B cell (primary cell): ENCODE measurements around the gene PACRG.

Source experiments
- EZH2 ChIP-seq: IDR thresholded peaks from 2 replicates; pipeline ENCODE4 v1.6.1; 2012; ENCODE audit warnings: borderline replicate concordance, low read depth, mild to moderate bottlenecking, moderate library complexity, low read length; ENCODE audit not compliant: insufficient read depth, poor library complexity, severe bottlenecking
- TF ChIP-seq, protein P1 (sequence below): fragments of 200-600 bp; IDR thresholded peaks from one replicate; pipeline ENCODE4 v1.8.0; 2022; ENCODE audit warnings: antibody characterized with exemption, mild to moderate bottlenecking

DNA sequence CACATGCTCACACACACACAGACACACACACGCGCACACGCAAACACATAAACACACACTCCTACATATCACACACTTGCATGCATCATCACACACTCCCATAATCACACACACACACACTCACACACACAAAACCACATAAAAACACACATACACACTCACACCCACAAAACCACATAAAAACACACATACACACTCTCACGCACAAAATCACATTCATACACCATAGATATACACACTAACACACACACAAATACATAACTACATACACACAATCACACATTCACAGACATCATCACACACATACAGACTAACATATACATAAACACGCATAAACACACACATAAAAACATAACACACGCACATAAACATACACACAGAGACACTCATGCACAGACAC, 629.0 kb downstream of the PACRG start:
- TF ChIP-seq, protein P1, sequence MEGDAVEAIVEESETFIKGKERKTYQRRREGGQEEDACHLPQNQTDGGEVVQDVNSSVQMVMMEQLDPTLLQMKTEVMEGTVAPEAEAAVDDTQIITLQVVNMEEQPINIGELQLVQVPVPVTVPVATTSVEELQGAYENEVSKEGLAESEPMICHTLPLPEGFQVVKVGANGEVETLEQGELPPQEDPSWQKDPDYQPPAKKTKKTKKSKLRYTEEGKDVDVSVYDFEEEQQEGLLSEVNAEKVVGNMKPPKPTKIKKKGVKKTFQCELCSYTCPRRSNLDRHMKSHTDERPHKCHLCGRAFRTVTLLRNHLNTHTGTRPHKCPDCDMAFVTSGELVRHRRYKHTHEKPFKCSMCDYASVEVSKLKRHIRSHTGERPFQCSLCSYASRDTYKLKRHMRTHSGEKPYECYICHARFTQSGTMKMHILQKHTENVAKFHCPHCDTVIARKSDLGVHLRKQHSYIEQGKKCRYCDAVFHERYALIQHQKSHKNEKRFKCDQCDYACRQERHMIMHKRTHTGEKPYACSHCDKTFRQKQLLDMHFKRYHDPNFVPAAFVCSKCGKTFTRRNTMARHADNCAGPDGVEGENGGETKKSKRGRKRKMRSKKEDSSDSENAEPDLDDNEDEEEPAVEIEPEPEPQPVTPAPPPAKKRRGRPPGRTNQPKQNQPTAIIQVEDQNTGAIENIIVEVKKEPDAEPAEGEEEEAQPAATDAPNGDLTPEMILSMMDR, result no peak
- TF ChIP-seq EZH2, result no peak
